HuH-7.5 (cell line): ENCODE results near the gene RALB.
"Not testable (repeated sequence)": the region's sequence is repeated elsewhere in the genome, so short reads cannot be mapped to it uniquely, and the experiment has no call there.

Experiments used
- DNase-seq: peaks from one replicate; pipeline ENCODE4 v3.0.0; 2011; ENCODE audit warnings: low spot score

RALB gene

GRCh38 chr2:120224735-120225548 is 27.7 kb upstream of the RALB start:
- DNase-seq, result no peak

DNA sequence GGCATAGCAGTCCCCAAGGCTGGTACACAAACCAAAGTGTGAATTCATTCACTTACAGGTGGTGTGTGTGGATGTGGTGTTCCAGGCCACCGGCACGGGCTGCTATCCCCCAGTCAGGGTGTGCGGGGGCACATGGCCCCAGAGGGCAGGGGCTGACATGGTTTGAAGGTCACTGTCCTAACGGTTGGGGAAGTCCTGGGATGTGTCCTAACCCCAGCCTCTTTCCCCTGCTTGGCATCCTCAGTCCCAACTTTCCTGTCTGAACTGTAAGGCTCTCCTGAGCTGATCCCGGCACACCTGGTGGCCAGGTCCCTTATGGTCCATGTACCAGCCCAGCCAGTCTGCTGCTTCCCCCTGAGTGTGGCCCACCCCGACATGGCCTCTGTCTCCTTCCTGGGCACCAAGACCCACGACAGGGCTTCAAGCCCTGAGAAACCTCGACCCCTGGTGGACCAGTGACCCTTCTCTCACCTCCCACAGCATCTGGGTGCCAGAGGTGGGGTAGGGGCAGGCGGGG is 27.0 kb upstream of the RALB start:
- no peak for DNase-seq

DNA sequence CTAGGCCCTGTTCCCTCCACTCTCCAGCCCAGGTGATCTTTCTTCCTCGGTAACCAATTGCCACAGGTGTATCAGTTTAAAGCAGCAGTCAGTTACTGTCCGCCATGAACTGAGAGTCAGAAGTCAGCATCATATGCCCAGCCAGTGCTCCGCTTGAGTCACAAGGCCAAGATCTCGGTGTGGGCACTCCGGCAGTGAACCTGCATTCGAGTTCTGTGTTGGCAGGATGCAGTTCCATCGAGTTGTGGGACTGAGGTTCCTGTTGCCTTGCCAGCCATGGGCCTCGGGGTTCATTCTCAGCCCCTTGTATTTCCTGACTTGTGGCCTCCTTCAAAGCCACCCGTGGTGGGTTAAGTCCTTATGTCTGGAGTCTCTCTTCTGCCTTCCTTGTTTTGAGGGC is 26.3 kb upstream of the RALB start:
- DNase-seq, result no peak

DNA sequence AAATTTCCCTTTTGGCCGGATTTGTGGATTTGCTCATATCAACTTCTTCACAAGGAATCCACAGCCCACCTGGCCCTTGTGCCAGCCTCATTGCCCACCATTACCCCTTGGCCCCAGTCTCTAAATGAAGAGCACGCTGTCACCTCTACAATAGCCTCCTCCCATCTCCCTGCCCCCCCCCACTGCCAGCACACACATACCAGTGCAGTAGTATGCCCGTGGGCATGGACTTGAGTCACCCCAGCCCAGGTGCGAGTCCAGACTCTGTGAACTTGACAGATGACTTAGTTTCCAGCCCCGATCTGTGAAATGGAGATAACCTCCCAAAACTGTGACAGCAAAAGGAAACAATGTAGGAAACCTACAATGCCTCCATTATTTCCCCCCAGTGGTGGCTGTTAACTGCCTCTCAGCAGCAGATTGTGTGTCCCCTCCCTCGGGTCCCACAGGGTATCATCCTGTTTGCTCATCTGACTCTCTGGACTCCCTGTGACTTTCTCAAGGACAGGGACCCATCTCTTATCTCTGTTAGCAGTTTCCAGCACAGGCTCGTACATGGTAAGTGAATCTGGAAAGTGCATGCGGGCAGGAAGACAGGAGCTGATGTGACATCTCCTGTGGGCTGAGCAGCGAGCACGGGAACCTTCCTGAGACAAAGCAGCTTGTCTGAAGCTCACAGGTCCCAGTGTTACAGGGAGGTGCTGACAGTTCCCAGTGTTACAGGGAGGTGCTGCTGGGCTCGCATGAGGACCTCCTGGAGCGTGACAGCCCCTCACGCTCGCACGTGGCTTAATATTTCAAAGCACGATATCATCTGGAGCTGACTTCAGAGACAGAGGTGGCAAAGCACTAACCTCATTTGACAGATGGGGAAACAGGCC is 25.3 kb upstream of the RALB start:
- no peak for DNase-seq

GRCh38 chr2:120228503-120228902 is 24.1 kb upstream of the RALB start:
- DNase-seq, result no peak

- no peak for DNase-seq
Measured at GRCh38 chr2:120229341-120229740, 23.3 kb upstream of the RALB start.

- no peak for DNase-seq
Measured at GRCh38 chr2:120230515-120231471, 21.9 kb upstream of the RALB start.

- no peak for DNase-seq
Measured at GRCh38 chr2:120231564-120231973, 21.1 kb upstream of the RALB start.

- DNase-seq, result no peak
Measured at GRCh38 chr2:120231974-120232635, 20.5 kb upstream of the RALB start.

DNA sequence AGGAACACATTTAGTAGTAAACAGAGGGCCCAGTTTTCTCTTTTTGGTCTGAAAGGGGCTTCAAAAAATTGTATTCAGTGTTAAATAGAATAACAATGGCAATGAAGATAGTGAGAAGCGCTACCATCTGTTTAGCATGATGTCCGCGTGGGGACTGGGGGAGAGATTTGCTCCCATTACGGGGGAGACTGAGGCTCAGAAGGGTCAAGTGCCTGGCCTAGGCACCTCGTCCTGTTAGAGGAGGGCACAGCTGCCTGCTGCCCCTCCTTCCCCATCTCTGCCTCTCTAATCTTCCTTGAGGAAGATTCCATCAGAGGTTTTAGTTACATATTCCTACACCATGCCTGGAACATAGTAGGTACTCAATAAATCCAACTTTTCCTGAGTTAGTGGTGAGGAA is 19.4 kb upstream of the RALB start:
- DNase-seq, result no peak

- not testable (repeated sequence) for DNase-seq
Measured at GRCh38 chr2:120235158-120235557, 17.5 kb upstream of the RALB start.

DNA sequence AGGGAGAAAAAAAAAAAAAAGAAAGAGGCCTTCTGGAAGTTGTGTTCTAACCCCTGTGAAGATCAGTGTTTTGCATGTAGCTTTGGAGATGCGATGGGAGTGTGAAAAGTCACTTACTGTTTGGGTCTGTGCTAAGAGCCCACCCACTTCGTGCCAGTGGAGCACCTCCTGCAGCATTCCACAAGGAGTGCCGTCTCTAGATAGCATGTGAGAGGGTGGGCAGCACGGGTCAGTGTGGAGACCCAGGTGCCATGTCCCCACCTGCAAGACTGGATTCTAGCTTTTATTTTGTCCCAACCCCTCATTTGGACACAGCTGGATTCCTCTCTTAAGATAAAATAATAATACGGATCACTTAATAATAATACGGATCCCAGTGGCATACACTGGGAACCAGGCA is 17.0 kb upstream of the RALB start:
- DNase-seq, result no peak

DNA sequence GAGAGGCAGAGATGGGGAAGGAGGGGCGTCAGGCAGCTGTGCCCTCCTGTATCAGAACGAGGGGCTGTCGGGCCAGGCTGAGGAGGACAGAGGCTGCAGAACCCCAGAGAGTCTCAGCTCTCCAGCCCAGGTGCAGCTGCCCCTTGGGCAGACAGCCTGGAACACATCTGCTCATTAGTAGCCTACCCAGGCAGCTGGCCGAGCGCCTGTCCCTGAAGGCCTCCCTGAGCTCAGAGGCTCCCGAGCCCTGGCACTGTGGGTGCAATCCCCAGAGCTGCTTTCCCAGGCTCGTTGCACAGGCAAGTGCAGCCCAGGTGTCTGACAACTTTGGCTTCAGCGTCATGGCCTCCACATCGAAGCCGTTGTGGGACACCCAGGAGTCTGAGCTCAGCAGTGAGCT is 16.3 kb upstream of the RALB start:
- DNase-seq, result no peak

GRCh38 chr2:120236791-120237190 is 15.9 kb upstream of the RALB start:
- DNase-seq, result no peak

GRCh38 chr2:120237491-120237902 is 15.2 kb upstream of the RALB start:
- peak; percentile 19 for DNase-seq

- DNase-seq, result no peak
Measured at GRCh38 chr2:120238728-120239487, 13.7 kb upstream of the RALB start.

DNA sequence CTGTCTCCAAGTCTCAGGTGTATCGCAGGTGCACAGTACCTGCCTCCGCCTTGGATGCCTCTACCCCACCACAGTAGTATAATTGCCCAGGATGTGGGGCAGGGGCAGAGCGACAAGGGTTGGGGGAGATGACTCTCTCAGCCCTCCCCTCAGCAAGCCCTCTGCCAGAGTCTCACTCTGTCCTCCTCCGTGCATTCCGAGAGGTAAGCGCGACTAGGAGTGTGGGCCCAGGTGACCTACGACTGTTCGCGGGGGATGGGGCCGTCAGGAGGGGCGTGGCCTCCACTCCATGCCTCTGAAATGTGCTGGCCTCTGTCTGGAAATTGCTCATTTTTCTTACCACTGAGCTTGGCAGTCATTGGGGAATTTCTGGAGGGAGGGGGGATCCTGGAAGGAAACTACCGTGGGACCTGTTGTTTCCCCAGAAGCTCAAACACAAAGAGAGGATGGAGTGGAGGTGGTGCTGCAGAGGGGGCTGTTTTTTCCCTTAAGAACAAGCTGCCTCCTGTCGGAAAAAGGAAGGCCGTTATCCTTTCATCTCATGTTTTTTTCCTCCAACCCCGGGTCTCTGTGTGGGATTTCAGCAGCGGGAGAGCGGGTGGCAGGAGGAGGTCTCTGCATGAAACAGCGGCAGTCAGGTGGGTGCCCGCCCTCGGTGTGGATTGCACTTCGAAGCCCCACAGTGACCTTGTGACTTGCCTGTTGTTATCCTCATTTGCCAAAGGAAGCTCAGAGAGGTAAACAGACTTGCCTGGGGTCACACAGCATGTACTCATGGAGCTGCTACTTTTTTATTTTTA is 13.0 kb upstream of the RALB start:
- DNase-seq, result no peak

- no peak for DNase-seq
Measured at GRCh38 chr2:120240901-120241429, 11.7 kb upstream of the RALB start.

DNA sequence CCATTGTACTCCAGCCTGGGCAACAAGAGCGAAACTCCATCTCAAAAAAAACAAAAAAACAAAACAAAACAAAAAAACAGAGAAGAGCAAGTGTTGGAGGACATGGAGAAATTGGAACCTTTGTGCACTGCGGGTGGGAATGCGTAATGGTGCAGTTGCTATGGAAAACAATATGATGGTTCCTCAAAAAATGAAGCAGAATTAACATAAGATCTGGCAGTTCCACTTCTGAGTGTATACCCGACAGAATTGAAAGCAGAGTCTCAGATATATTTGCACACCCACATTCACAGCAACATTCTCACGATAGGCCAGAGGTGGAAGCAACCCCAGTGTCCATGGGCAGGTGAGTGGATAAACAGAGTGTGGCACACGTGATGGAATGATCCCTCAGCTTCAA is 11.0 kb upstream of the RALB start:
- DNase-seq, result no peak
